ENCODE results near the gene CD207. TPM values are rescaled to one million over a fixed set of nuclear protein-coding genes. Genes with fewer than 3 reads are reported as not detected.
"Not testable (repeated sequence)": the region's sequence is repeated elsewhere in the genome, so short reads cannot be mapped to it uniquely, and the experiment has no call there.

The CD207 gene
- total RNA-seq, 1 donor from 2014 or later = 1.3 TPM

GRCh38 chr2:70828914-70829824 lies 6.4 kb downstream of the CD207 start:
- no peak for DNase-seq (ENCODE audit: low spot score)

GRCh38 chr2:70828115-70828514 lies 7.5 kb downstream of the CD207 start:
- no peak for DNase-seq (ENCODE audit: low spot score)

- no peak for DNase-seq (ENCODE audit: low spot score)
Observed at GRCh38 chr2:70827388-70827787, 8.2 kb downstream of the CD207 start.

GRCh38 chr2:70826696-70827350 lies 8.8 kb downstream of the CD207 start:
- no peak for DNase-seq (ENCODE audit: low spot score)

- DNase-seq (ENCODE audit: low spot score) = no peak
Observed at GRCh38 chr2:70823249-70823648, 12.4 kb downstream of the CD207 start.

- DNase-seq (ENCODE audit: low spot score) = no peak
Observed at GRCh38 chr2:70822843-70823242, 12.8 kb downstream of the CD207 start.

- DNase-seq (ENCODE audit: low spot score) = no peak
Observed at GRCh38 chr2:70820499-70820898, 15.1 kb downstream of the CD207 start, which contains the start of gene CLEC4F. Gene CLEC4F, minus strand, starts transcription at chr2:70820599. Its CDS starts 76 bp downstream, at chr2:70820523.

GRCh38 chr2:70817284-70817954 lies 18.2 kb downstream of the CD207 start:
- DNase-seq (ENCODE audit: low spot score) = no peak

- no peak for DNase-seq (ENCODE audit: low spot score)
Observed at GRCh38 chr2:70816726-70817125, 18.9 kb downstream of the CD207 start.

GRCh38 chr2:70808983-70809958 lies 26.3 kb downstream of the CD207 start:
- DNase-seq (ENCODE audit: low spot score) = no peak

GRCh38 chr2:70807828-70808118 lies 27.8 kb downstream of the CD207 start:
- no peak for DNase-seq (ENCODE audit: low spot score)

GRCh38 chr2:70807102-70807827 lies 28.4 kb downstream of the CD207 start:
- no peak for DNase-seq (ENCODE audit: low spot score)

- DNase-seq (ENCODE audit: low spot score) = no peak
Observed at GRCh38 chr2:70806620-70807019, 29.0 kb downstream of the CD207 start.

GRCh38 chr2:70806013-70806412 lies 29.6 kb downstream of the CD207 start:
- no peak for DNase-seq (ENCODE audit: low spot score)

GRCh38 chr2:70801607-70802263 lies 33.9 kb downstream of the CD207 start:
- no peak for DNase-seq (ENCODE audit: low spot score)

- DNase-seq (ENCODE audit: low spot score) = no peak
Observed at GRCh38 chr2:70799706-70800105, 35.9 kb downstream of the CD207 start.

- not testable (repeated sequence) for DNase-seq (ENCODE audit: low spot score)
Observed at GRCh38 chr2:70797996-70798395, 37.6 kb downstream of the CD207 start.

GRCh38 chr2:70797506-70797905 lies 38.1 kb downstream of the CD207 start:
- DNase-seq (ENCODE audit: low spot score) = no peak

- DNase-seq (ENCODE audit: low spot score) = no peak
Observed at GRCh38 chr2:70796262-70796661, 39.4 kb downstream of the CD207 start.
